Upper lobe of right lung (tissue), 1 donor: ENCODE results near the gene CCNL2. TPM values are rescaled to one million over a fixed set of nuclear protein-coding genes. Genes with fewer than 3 reads are reported as not detected.

ENCODE experiments used
- ATAC-seq: fragments of 200-7000 bp; cut with Tn5 transposase; one replicate; pipeline ENCODE4 v1.9.1; 2020; ENCODE audit warnings: mild to moderate bottlenecking, moderate library complexity
- DNase-seq: peaks from one replicate; pipeline ENCODE4 v3.0.0-alpha.2; 2020
- H3K27ac ChIP-seq: fragments of 200-600 bp; one replicate; pipeline ENCODE4 v1.8.0; 2022
- H3K27me3 ChIP-seq: fragments of 200-600 bp; one replicate; pipeline ENCODE4 v1.8.0; 2022; ENCODE audit warnings: mild to moderate bottlenecking
- H3K36me3 ChIP-seq: fragments of 200-600 bp; one replicate; pipeline ENCODE4 v1.8.0; 2022
- H3K4me1 ChIP-seq: fragments of 200-600 bp; one replicate; pipeline ENCODE4 v1.8.0; 2022
- H3K4me3 ChIP-seq: fragments of 200-600 bp; one replicate; pipeline ENCODE4 v1.8.0; 2022; ENCODE audit warnings: mild to moderate bottlenecking
- H3K9me3 ChIP-seq: fragments of 200-600 bp; one replicate; pipeline ENCODE4 v1.8.0; 2022
- CTCF ChIP-seq: fragments of 200-600 bp; IDR thresholded peaks from one replicate; pipeline ENCODE4 v1.8.0; 2022; ENCODE audit warnings: antibody characterized with exemption
- intact Hi-C: fragments of 100-400 bp; cut with DNase I; formaldehyde crosslinking; loops from one replicate; pipeline ENCODE4 v1.11.0; 2022
- total RNA-seq: library from RNA; stranded (reverse); fragmentation: NEBNext Ultra II Directional; extraction: Animal tissue kit (Norgen Biotek cat#: 25700); gene quantifications from one replicate; pipeline ENCODE4 v1.2.1, GENCODE V29; 2021
- donor health status: DM: no; HTN: yes; CAD: no; lungs with severe emphysema.

Gene CCNL2
- total RNA-seq, 1 donor from 2014 or later = 165 TPM

DNA sequence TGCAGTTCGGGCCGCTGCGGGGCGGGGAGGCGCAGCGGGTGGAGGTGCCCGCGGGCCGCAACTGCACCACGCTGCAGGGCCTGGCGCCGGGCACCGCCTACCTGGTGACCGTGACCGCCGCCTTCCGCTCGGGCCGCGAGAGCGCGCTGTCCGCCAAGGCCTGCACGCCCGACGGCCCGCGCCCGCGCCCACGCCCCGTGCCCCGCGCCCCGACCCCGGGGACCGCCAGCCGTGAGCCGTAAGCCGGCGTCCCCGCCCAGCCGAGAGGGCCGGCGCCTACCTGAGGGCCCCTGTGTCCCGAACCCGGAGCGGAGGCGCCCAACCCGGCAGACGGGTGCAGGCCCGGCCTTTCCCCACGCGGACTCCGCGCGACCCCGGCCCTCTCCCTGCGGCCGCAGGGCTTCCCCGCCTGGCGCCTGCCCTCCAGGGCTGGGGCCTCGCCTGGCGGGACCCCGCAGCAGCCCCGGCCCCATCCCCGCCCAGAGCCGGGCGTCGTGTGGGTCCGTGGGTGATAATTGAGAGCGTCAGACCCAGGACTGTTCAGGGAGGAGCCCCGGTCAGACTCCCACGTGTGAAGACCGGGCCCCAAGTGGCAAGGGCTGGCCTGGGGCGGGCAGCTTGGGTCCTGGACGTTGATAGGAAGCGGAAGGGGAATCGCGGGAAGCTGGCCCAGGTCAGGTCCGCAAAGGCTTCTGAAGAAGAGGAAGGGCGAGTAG, 40.6 kb upstream of the CCNL2 start:
- Histone ChIP-seq H3K27me3 (no peaks in the 10 kb centered on the region), H3K27ac (no peak overlapping the region), H3K4me3 (no peak overlapping the region), H3K4me1 (peaks cover 30% of the 10 kb centered on the region), H3K36me3 (no peaks in the 10 kb centered on the region), H3K9me3 (no peaks in the 10 kb centered on the region)
- ATAC-seq = no peak
- intact Hi-C loops = no loop called here
- TF ChIP-seq CTCF = no peak
- DNase-seq = no peak

- peaks cover 40% of the 10 kb centered on the region for H3K4me1 ChIP-seq
- TF ChIP-seq CTCF = no peak
- H3K27ac ChIP-seq = no peak overlapping the region
Observed at GRCh38 chr1:1438531-1439381, 39.6 kb upstream of the CCNL2 start.

DNA sequence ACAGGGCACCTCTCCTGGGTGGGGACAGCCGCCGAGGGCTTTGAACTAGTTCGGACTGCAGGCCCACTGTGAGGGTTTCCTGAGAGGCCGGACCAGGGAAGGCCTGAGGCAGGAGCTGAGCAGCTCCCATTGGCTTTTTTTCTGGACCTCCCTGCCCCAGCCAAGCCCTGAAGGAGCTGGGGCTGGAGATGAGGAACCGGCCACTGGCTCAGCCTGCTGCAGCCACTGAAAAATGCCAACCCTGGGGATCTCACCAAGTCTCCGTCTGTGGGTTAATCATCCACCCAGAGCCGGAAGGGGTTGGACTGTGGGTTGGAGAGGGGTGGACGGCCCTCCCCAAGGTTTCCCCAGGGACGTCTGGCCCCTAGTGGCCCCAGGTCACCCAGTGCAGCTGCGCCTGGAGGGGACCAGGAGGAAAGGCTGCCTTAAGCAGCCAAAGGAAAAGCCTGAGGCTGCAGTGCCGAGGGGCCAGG, 38.8 kb upstream of the CCNL2 start:
- Histone ChIP-seq H3K4me1 (peaks cover 48% of the 10 kb centered on the region), H3K27ac (no peak overlapping the region), H3K9me3 (no peaks in the 10 kb centered on the region), H3K36me3 (no peaks in the 10 kb centered on the region), H3K4me3 (no peak overlapping the region), H3K27me3 (no peaks in the 10 kb centered on the region)
- TF ChIP-seq CTCF = no peak
- DNase-seq = peak; percentile 82
- intact Hi-C loops = no loop called here
- ATAC-seq = peak; percentile 29

More at GRCh38 chr1:1438531-1439381, 39.6 kb upstream of the CCNL2 start:
- Histone ChIP-seq H3K27me3 (no peaks in the 10 kb centered on the region), H3K9me3 (no peaks in the 10 kb centered on the region), H3K36me3 (no peaks in the 10 kb centered on the region), H3K4me3 (no peak overlapping the region)
- intact Hi-C loops = no loop called here
- DNase-seq = no peak
- no peak for ATAC-seq

GRCh38 chr1:1437033-1437903, 38.1 kb upstream of the CCNL2 start:
- peaks cover 54% of the 10 kb centered on the region for H3K4me1 ChIP-seq
- no peaks in the 10 kb centered on the region for H3K9me3 ChIP-seq
- peak overlapping the region; percentile 57 for H3K4me3 ChIP-seq
- ATAC-seq (no peak), DNase-seq (no peak)
- H3K27ac ChIP-seq = no peak overlapping the region
- no peak for TF ChIP-seq CTCF
- no peaks in the 10 kb centered on the region for H3K36me3 ChIP-seq
- intact Hi-C loops = no loop called here
- no peaks in the 10 kb centered on the region for H3K27me3 ChIP-seq

- H3K9me3 ChIP-seq = no peaks in the 10 kb centered on the region
- H3K27me3 ChIP-seq = no peaks in the 10 kb centered on the region
- intact Hi-C loops = no loop called here
- DNase-seq (no peak), ATAC-seq (no peak)
- no peaks in the 10 kb centered on the region for H3K36me3 ChIP-seq
- H3K27ac ChIP-seq = no peak overlapping the region
- TF ChIP-seq CTCF = no peak
- peak overlapping the region; percentile 57 for H3K4me3 ChIP-seq
- peaks cover 58% of the 10 kb centered on the region for H3K4me1 ChIP-seq
Observed at GRCh38 chr1:1436630-1437032, 37.5 kb upstream of the CCNL2 start.
